ENCODE measurements around the gene DAB2IP.

The DAB2IP gene

GRCh38 chr9:121752929-121753328 is 101.5 kb downstream of the DAB2IP start:
- no peak overlapping the region for H3K23ac ChIP-seq (ENCODE audit: low read length)
- no peak overlapping the region for H4K8ac ChIP-seq (ENCODE audit: low read depth, low read length)
- H3K27me3 ChIP-seq (ENCODE audit: insufficient read depth, low read length): no peaks in the 10 kb centered on the region
- no peak overlapping the region for H2AFZ ChIP-seq (ENCODE audit: insufficient read depth, low read length, poor library complexity)
- peaks cover 28 to 32% of the 10 kb centered on the region in 2 experiments for H3K4me1 ChIP-seq (ENCODE audit: control insufficient read depth in 1 of 2, insufficient read depth in 2 of 2, low read length in 2 of 2)
- H3K18ac ChIP-seq (ENCODE audit: low read length): no peak overlapping the region
- no peak overlapping the region for H2BK5ac ChIP-seq (ENCODE audit: low read depth, low read length, poor library complexity)
- DNase-seq: no peak
- H2AK5ac ChIP-seq (ENCODE audit: low read length): no peak overlapping the region
- no peak overlapping the region for H2BK120ac ChIP-seq (ENCODE audit: insufficient read depth, low read length, poor library complexity)
- no peak overlapping the region for H2BK12ac ChIP-seq (ENCODE audit: low read length)
- H4K91ac ChIP-seq (ENCODE audit: low read depth, low read length): no peak overlapping the region
- no peak overlapping the region for H3K27ac ChIP-seq (ENCODE audit: low read depth, low read length)
- peaks cover 3 to 5% of the 10 kb centered on the region in 2 experiments for H3K36me3 ChIP-seq (ENCODE audit: control insufficient read depth in 1 of 2, insufficient read depth in 2 of 2, low read length in 2 of 2)
- H4K12ac ChIP-seq (ENCODE audit: low read depth, low read length): no peak overlapping the region
- no peak overlapping the region for H3K4me3 ChIP-seq (ENCODE audit: low read depth, low read length)
- H3K4ac ChIP-seq (ENCODE audit: low read depth, low read length): no peak overlapping the region
- peaks cover 1% of the 10 kb centered on the region for H3K9me3 ChIP-seq (ENCODE audit: insufficient read depth, low read depth, low read length)
- H3K79me1 ChIP-seq (ENCODE audit: low read length): peaks cover 4% of the 10 kb centered on the region
- WGBS (ENCODE audit: extremely low coverage, insufficient coverage, insufficient read length): no CpG with 5 or more reads among the region's 9 CpGs
- H3K9ac ChIP-seq (ENCODE audit: low read length): no peak overlapping the region
- H3K14ac ChIP-seq (ENCODE audit: low read length): no peak overlapping the region
- no peak overlapping the region for H3K4me2 ChIP-seq (ENCODE audit: low read length)
- no peaks in the 10 kb centered on the region for H3K79me2 ChIP-seq (ENCODE audit: control insufficient read depth, insufficient read depth, low read length, poor library complexity)

- H4K12ac ChIP-seq (ENCODE audit: low read depth, low read length): no peak overlapping the region
- H3K27ac ChIP-seq (ENCODE audit: low read depth, low read length): no peak overlapping the region
- no peak overlapping the region for H3K14ac ChIP-seq (ENCODE audit: low read length)
- H3K79me2 ChIP-seq (ENCODE audit: control insufficient read depth, insufficient read depth, low read length, poor library complexity): no peaks in the 10 kb centered on the region
- no peak overlapping the region for H4K8ac ChIP-seq (ENCODE audit: low read depth, low read length)
- no peak overlapping the region for H2BK12ac ChIP-seq (ENCODE audit: low read length)
- no peak for DNase-seq
- H3K36me3 ChIP-seq (ENCODE audit: control insufficient read depth in 1 of 2, insufficient read depth in 2 of 2, low read length in 2 of 2): peaks cover 12 to 14% of the 10 kb centered on the region in 2 experiments
- H3K23ac ChIP-seq (ENCODE audit: low read length): no peak overlapping the region
- no peak overlapping the region for H4K91ac ChIP-seq (ENCODE audit: low read depth, low read length)
- H2BK5ac ChIP-seq (ENCODE audit: low read depth, low read length, poor library complexity): no peak overlapping the region
- H3K4ac ChIP-seq (ENCODE audit: low read depth, low read length): no peak overlapping the region
- H3K27me3 ChIP-seq (ENCODE audit: insufficient read depth, low read length): no peaks in the 10 kb centered on the region
- no peak overlapping the region for H3K4me3 ChIP-seq (ENCODE audit: low read depth, low read length)
- no peak overlapping the region for H2BK120ac ChIP-seq (ENCODE audit: insufficient read depth, low read length, poor library complexity)
- peaks cover 4% of the 10 kb centered on the region for H3K79me1 ChIP-seq (ENCODE audit: low read length)
- no peak overlapping the region for H3K9ac ChIP-seq (ENCODE audit: low read length)
- H2AK5ac ChIP-seq (ENCODE audit: low read length): no peak overlapping the region
- H3K18ac ChIP-seq (ENCODE audit: low read length): no peak overlapping the region
- WGBS (ENCODE audit: extremely low coverage, insufficient coverage, insufficient read length): no CpG with 5 or more reads among the region's 12 CpGs
- peaks cover 1% of the 10 kb centered on the region for H3K9me3 ChIP-seq (ENCODE audit: insufficient read depth, low read depth, low read length)
- H3K4me1 ChIP-seq (ENCODE audit: control insufficient read depth in 1 of 2, insufficient read depth in 2 of 2, low read length in 2 of 2): peaks cover 19 to 24% of the 10 kb centered on the region in 2 experiments
- H3K4me2 ChIP-seq (ENCODE audit: low read length): no peak overlapping the region
- no peak overlapping the region for H2AFZ ChIP-seq (ENCODE audit: insufficient read depth, low read length, poor library complexity)
Observed at GRCh38 chr9:121753802-121754654, 102.6 kb downstream of the DAB2IP start.

GRCh38 chr9:121754655-121755436 is 103.4 kb downstream of the DAB2IP start:
- Histone ChIP-seq H3K27me3 (ENCODE audit: insufficient read depth, low read length) (no peaks in the 10 kb centered on the region), H3K9ac (ENCODE audit: low read length) (no peak overlapping the region), H3K36me3 (ENCODE audit: control insufficient read depth in 1 of 2, insufficient read depth in 2 of 2, low read length in 2 of 2) (peaks cover 20 to 22% of the 10 kb centered on the region in 2 experiments), H3K4me2 (ENCODE audit: low read length) (no peak overlapping the region), H2AK5ac (ENCODE audit: low read length) (no peak overlapping the region), H3K27ac (ENCODE audit: low read depth, low read length) (no peak overlapping the region), H3K9me3 (ENCODE audit: insufficient read depth, low read depth, low read length) (peaks cover 1% of the 10 kb centered on the region), H4K12ac (ENCODE audit: low read depth, low read length) (no peak overlapping the region), H2BK12ac (ENCODE audit: low read length) (no peak overlapping the region), H3K79me1 (ENCODE audit: low read length) (peaks cover 2% of the 10 kb centered on the region), H3K18ac (ENCODE audit: low read length) (peak overlapping the region; percentile 44), H3K4me3 (ENCODE audit: low read depth, low read length) (no peak overlapping the region), H3K4ac (ENCODE audit: low read depth, low read length) (no peak overlapping the region), H4K91ac (ENCODE audit: low read depth, low read length) (no peak overlapping the region), H4K8ac (ENCODE audit: low read depth, low read length) (no peak overlapping the region), H3K4me1 (ENCODE audit: control insufficient read depth in 1 of 2, insufficient read depth in 2 of 2, low read length in 2 of 2) (peaks cover 15 to 19% of the 10 kb centered on the region in 2 experiments), H3K79me2 (ENCODE audit: control insufficient read depth, insufficient read depth, low read length, poor library complexity) (no peaks in the 10 kb centered on the region), H3K14ac (ENCODE audit: low read length) (no peak overlapping the region), H2BK5ac (ENCODE audit: low read depth, low read length, poor library complexity) (no peak overlapping the region), H2BK120ac (ENCODE audit: insufficient read depth, low read length, poor library complexity) (no peak overlapping the region), H2AFZ (ENCODE audit: insufficient read depth, low read length, poor library complexity) (no peak overlapping the region), H3K23ac (ENCODE audit: low read length) (no peak overlapping the region)
- DNase-seq: no peak
- WGBS (ENCODE audit: extremely low coverage, insufficient coverage, insufficient read length): no CpG with 5 or more reads among the region's 15 CpGs

- H4K8ac ChIP-seq (ENCODE audit: low read depth, low read length): no peak overlapping the region
- no peak overlapping the region for H3K4me2 ChIP-seq (ENCODE audit: low read length)
- no peak overlapping the region for H3K27ac ChIP-seq (ENCODE audit: low read depth, low read length)
- no peak overlapping the region for H4K91ac ChIP-seq (ENCODE audit: low read depth, low read length)
- no peak overlapping the region for H2BK12ac ChIP-seq (ENCODE audit: low read length)
- peaks cover 8 to 15% of the 10 kb centered on the region in 2 experiments for H3K4me1 ChIP-seq (ENCODE audit: control insufficient read depth in 1 of 2, insufficient read depth in 2 of 2, low read length in 2 of 2)
- H4K12ac ChIP-seq (ENCODE audit: low read depth, low read length): no peak overlapping the region
- no peak overlapping the region for H3K9ac ChIP-seq (ENCODE audit: low read length)
- no CpG with 5 or more reads among the region's 7 CpGs for WGBS (ENCODE audit: extremely low coverage, insufficient coverage, insufficient read length)
- H3K4me3 ChIP-seq (ENCODE audit: low read depth, low read length): no peak overlapping the region
- no peaks in the 10 kb centered on the region for H3K27me3 ChIP-seq (ENCODE audit: insufficient read depth, low read length)
- no peaks in the 10 kb centered on the region for H3K79me1 ChIP-seq (ENCODE audit: low read length)
- H2BK120ac ChIP-seq (ENCODE audit: insufficient read depth, low read length, poor library complexity): no peak overlapping the region
- H2AK5ac ChIP-seq (ENCODE audit: low read length): no peak overlapping the region
- H3K23ac ChIP-seq (ENCODE audit: low read length): no peak overlapping the region
- no peak overlapping the region for H2BK5ac ChIP-seq (ENCODE audit: low read depth, low read length, poor library complexity)
- H3K9me3 ChIP-seq (ENCODE audit: insufficient read depth, low read depth, low read length): peaks cover 1% of the 10 kb centered on the region
- peaks cover 28 to 29% of the 10 kb centered on the region in 2 experiments for H3K36me3 ChIP-seq (ENCODE audit: control insufficient read depth in 1 of 2, insufficient read depth in 2 of 2, low read length in 2 of 2)
- H3K14ac ChIP-seq (ENCODE audit: low read length): no peak overlapping the region
- no peaks in the 10 kb centered on the region for H3K79me2 ChIP-seq (ENCODE audit: control insufficient read depth, insufficient read depth, low read length, poor library complexity)
- DNase-seq: no peak
- no peak overlapping the region for H2AFZ ChIP-seq (ENCODE audit: insufficient read depth, low read length, poor library complexity)
- H3K4ac ChIP-seq (ENCODE audit: low read depth, low read length): no peak overlapping the region
- no peak overlapping the region for H3K18ac ChIP-seq (ENCODE audit: low read length)
Observed at GRCh38 chr9:121755581-121755980, 104.1 kb downstream of the DAB2IP start.

Data from trophoblast cell (in vitro differentiated cells and primary cell).